HepG2 (cell line): ENCODE results near the gene CCL18.

Experiments used
- JUN ChIP-seq: sonication (generic); formaldehyde crosslinking; IDR thresholded peaks from 2 replicates; pipeline ENCODE4 v1.4.0; 2020; ENCODE audit warnings: mild to moderate bottlenecking, missing genetic modification reagents
- NFKBIZ ChIP-seq: IDR thresholded peaks from 2 replicates; pipeline ENCODE4 v1.6.1; 2018; ENCODE audit warnings: missing genetic modification reagents, missing compliant biosample characterization
- ZBTB7A ChIP-seq: sonication (generic); formaldehyde crosslinking; IDR thresholded peaks from 2 replicates; pipeline ENCODE4 v1.8.0; 2022; ENCODE audit warnings: mild to moderate bottlenecking, missing genetic modification reagents
- TF ChIP-seq, protein P1 (sequence below): sonication (generic); formaldehyde crosslinking; conservative IDR thresholded peaks from 2 replicates; pipeline ENCODE4 v1.4.0; 2020; ENCODE audit warnings: missing genetic modification reagents
- TF ChIP-seq, protein P2 (sequence below): sonication (generic); formaldehyde crosslinking; IDR thresholded peaks from 2 replicates; pipeline ENCODE4 v1.5.0; 2020; ENCODE audit warnings: mild to moderate bottlenecking, missing genetic modification reagents, moderate library complexity
- TF ChIP-seq, protein P3 (sequence below): fragments of 450-650 bp; IDR thresholded peaks from 2 replicates; pipeline ENCODE4 v1.6.1; 2017

DNA sequence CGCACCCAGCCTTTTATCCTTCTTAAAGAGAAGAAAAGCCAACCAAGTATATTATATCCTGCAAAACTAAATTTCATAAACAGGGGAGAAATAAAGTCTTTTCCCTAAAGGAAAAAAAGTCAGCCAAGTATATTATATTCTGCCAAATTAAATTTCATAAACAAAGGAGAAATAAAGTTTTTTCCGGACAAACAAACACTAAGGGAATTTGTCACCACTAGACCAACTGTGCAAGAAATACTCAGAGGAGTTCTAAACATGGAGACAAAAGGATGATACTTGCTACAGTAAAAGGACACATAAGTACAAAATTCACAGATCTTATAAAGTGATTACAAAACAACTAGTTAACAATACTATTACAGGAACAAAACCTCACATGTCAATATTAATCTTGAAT is 14.4 kb upstream of the CCL18 start:
- TF ChIP-seq, protein P1, sequence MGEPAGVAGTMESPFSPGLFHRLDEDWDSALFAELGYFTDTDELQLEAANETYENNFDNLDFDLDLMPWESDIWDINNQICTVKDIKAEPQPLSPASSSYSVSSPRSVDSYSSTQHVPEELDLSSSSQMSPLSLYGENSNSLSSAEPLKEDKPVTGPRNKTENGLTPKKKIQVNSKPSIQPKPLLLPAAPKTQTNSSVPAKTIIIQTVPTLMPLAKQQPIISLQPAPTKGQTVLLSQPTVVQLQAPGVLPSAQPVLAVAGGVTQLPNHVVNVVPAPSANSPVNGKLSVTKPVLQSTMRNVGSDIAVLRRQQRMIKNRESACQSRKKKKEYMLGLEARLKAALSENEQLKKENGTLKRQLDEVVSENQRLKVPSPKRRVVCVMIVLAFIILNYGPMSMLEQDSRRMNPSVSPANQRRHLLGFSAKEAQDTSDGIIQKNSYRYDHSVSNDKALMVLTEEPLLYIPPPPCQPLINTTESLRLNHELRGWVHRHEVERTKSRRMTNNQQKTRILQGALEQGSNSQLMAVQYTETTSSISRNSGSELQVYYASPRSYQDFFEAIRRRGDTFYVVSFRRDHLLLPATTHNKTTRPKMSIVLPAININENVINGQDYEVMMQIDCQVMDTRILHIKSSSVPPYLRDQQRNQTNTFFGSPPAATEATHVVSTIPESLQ (CRISPR knock-in tag) = no peak
- TF ChIP-seq, protein P2, sequence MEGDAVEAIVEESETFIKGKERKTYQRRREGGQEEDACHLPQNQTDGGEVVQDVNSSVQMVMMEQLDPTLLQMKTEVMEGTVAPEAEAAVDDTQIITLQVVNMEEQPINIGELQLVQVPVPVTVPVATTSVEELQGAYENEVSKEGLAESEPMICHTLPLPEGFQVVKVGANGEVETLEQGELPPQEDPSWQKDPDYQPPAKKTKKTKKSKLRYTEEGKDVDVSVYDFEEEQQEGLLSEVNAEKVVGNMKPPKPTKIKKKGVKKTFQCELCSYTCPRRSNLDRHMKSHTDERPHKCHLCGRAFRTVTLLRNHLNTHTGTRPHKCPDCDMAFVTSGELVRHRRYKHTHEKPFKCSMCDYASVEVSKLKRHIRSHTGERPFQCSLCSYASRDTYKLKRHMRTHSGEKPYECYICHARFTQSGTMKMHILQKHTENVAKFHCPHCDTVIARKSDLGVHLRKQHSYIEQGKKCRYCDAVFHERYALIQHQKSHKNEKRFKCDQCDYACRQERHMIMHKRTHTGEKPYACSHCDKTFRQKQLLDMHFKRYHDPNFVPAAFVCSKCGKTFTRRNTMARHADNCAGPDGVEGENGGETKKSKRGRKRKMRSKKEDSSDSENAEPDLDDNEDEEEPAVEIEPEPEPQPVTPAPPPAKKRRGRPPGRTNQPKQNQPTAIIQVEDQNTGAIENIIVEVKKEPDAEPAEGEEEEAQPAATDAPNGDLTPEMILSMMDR = no peak
- no peak for TF ChIP-seq ZBTB7A
- no peak for TF ChIP-seq NFKBIZ (CRISPR knock-in tag)
- TF ChIP-seq JUN (CRISPR knock-in tag) = no peak
- TF ChIP-seq, protein P3, sequence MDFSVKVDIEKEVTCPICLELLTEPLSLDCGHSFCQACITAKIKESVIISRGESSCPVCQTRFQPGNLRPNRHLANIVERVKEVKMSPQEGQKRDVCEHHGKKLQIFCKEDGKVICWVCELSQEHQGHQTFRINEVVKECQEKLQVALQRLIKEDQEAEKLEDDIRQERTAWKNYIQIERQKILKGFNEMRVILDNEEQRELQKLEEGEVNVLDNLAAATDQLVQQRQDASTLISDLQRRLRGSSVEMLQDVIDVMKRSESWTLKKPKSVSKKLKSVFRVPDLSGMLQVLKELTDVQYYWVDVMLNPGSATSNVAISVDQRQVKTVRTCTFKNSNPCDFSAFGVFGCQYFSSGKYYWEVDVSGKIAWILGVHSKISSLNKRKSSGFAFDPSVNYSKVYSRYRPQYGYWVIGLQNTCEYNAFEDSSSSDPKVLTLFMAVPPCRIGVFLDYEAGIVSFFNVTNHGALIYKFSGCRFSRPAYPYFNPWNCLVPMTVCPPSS = no peak
